DOHH2 (cell line): ENCODE data around the gene EPG5.

Experiments
- H3F3A ChIP-seq: fragments of 200-600 bp; sonication (generic), shearing (Covaris generic); 2 replicates; pipeline ENCODE4 v1.6.0; 2016; ENCODE audit warnings: antibody characterized with exemption, mild to moderate bottlenecking; ENCODE audit not compliant: control insufficient read depth, insufficient read depth
- H3K27ac ChIP-seq: fragments of 200-600 bp; sonication (generic); 2 replicates; pipeline ENCODE4 v1.5.1; 2014; ENCODE audit warnings: low read depth, mild to moderate bottlenecking, low read length, moderate library complexity
- H3K27me3 ChIP-seq: fragments of 200-600 bp; sonication (generic); 2 replicates; pipeline ENCODE4 v1.6.1; 2014; ENCODE audit warnings: mild to moderate bottlenecking, low read length, mixed read lengths; ENCODE audit not compliant: control insufficient read depth
- H3K36me3 ChIP-seq: fragments of 200-600 bp; sonication (generic); 2 replicates; pipeline ENCODE4 v1.6.1; 2014; ENCODE audit warnings: mild to moderate bottlenecking, low read length, moderate library complexity, mixed read lengths; ENCODE audit not compliant: control insufficient read depth
- H3K4me1 ChIP-seq: fragments of 200-600 bp; sonication (generic); 2 replicates; pipeline ENCODE4 v1.6.1; 2014; ENCODE audit warnings: mild to moderate bottlenecking, low read length, mixed read lengths; ENCODE audit not compliant: control insufficient read depth
- H3K4me2 ChIP-seq: fragments of 200-600 bp; sonication (generic); 2 replicates; pipeline ENCODE4 v1.6.0; 2014; ENCODE audit warnings: mild to moderate bottlenecking, low read length, moderate library complexity
- H3K4me3 ChIP-seq: fragments of 200-600 bp; sonication (generic); 2 replicates; pipeline ENCODE4 v1.5.1; 2014; ENCODE audit warnings: mild to moderate bottlenecking, low read length, mixed read lengths
- H3K79me2 ChIP-seq: fragments of 200-600 bp; sonication (generic); 2 replicates; pipeline ENCODE4 v1.6.1; 2014; ENCODE audit warnings: mild to moderate bottlenecking, low read length, mixed read lengths; ENCODE audit not compliant: control insufficient read depth
- H3K9me2 ChIP-seq: fragments of 200-600 bp; sonication (generic); replicated peaks from 2 replicates; pipeline ENCODE4 v1.6.1; 2014; ENCODE audit warnings: mild to moderate bottlenecking, low read length, mixed read lengths; ENCODE audit not compliant: control insufficient read depth
- H3K9me3 ChIP-seq: fragments of 200-600 bp; sonication (generic); 2 replicates; pipeline ENCODE4 v1.6.1; 2014; ENCODE audit warnings: antibody characterized with exemption, low read length, mixed read lengths; ENCODE audit not compliant: control insufficient read depth, insufficient read depth
- H4K20me1 ChIP-seq: fragments of 200-600 bp; sonication (generic); 2 replicates; pipeline ENCODE4 v1.6.0; 2014; ENCODE audit warnings: low read depth, mild to moderate bottlenecking, antibody characterized with exemption, low read length, moderate library complexity; ENCODE audit not compliant: control insufficient read depth, insufficient read depth
- CTCF ChIP-seq: fragments of 200-600 bp; sonication (generic); IDR thresholded peaks from one replicate; pipeline ENCODE4 v1.5.1; 2014; ENCODE audit warnings: antibody characterized with exemption, mild to moderate bottlenecking, low read depth, low read length; ENCODE audit not compliant: poor library complexity, severe bottlenecking
- EZH2phosphoT487 ChIP-seq: fragments of 200-600 bp; sonication (generic); IDR thresholded peaks from 2 replicates; pipeline ENCODE4 v1.6.1; 2017; ENCODE audit warnings: borderline replicate concordance, mild to moderate bottlenecking, antibody characterized with exemption, low read length, moderate library complexity, mixed read lengths

EPG5 gene

GRCh38 chr18:46010050-46010449 lies 42.9 kb upstream of the EPG5 start:
- no peaks in the 10 kb centered on the region for H3F3A ChIP-seq
- no peak for TF ChIP-seq CTCF
- TF ChIP-seq EZH2phosphoT487, result no peak
- H3K4me3 ChIP-seq, result no peak overlapping the region
- peaks cover 18% of the 10 kb centered on the region for H3K4me1 ChIP-seq
- no peaks in the 10 kb centered on the region for H3K36me3 ChIP-seq
- H3K27me3 ChIP-seq, result no peaks in the 10 kb centered on the region
- no peaks in the 10 kb centered on the region for H3K79me2 ChIP-seq
- H3K9me3 ChIP-seq, result no peaks in the 10 kb centered on the region
- no peaks in the 10 kb centered on the region for H4K20me1 ChIP-seq
- no peak overlapping the region for H3K27ac ChIP-seq
- no peaks in the 10 kb centered on the region for H3K9me2 ChIP-seq
- H3K4me2 ChIP-seq, result no peak overlapping the region

- Histone ChIP-seq H3K4me1 (peaks cover 17% of the 10 kb centered on the region), H3K4me3 (no peak overlapping the region), H3K36me3 (no peaks in the 10 kb centered on the region), H3K9me2 (no peaks in the 10 kb centered on the region), H3F3A (no peaks in the 10 kb centered on the region), H3K9me3 (no peaks in the 10 kb centered on the region), H3K4me2 (no peak overlapping the region), H4K20me1 (no peaks in the 10 kb centered on the region), H3K27ac (no peak overlapping the region), H3K79me2 (no peaks in the 10 kb centered on the region), H3K27me3 (no peaks in the 10 kb centered on the region)
- TF ChIP-seq EZH2phosphoT487, result no peak
- TF ChIP-seq CTCF, result no peak
Observed at GRCh38 chr18:46009125-46009840, 42.2 kb upstream of the EPG5 start.

- no peaks in the 10 kb centered on the region for H3K79me2 ChIP-seq
- H3K36me3 ChIP-seq, result no peaks in the 10 kb centered on the region
- no peaks in the 10 kb centered on the region for H3K9me3 ChIP-seq
- no peak overlapping the region for H3K4me3 ChIP-seq
- H3K27me3 ChIP-seq, result no peaks in the 10 kb centered on the region
- H3K4me2 ChIP-seq, result no peak overlapping the region
- TF ChIP-seq EZH2phosphoT487, result no peak
- no peak for TF ChIP-seq CTCF
- H4K20me1 ChIP-seq, result no peaks in the 10 kb centered on the region
- no peaks in the 10 kb centered on the region for H3F3A ChIP-seq
- no peak overlapping the region for H3K27ac ChIP-seq
- H3K4me1 ChIP-seq, result peaks cover 9% of the 10 kb centered on the region
- no peaks in the 10 kb centered on the region for H3K9me2 ChIP-seq
Observed at GRCh38 chr18:46008531-46008930, 41.4 kb upstream of the EPG5 start.
